ENCODE measurements around the gene ABCC2. TPM values are rescaled to one million over a fixed set of nuclear protein-coding genes. Genes with fewer than 3 reads are reported as not detected.

The ABCC2 gene
- total RNA-seq (2022; extraction: Qiagen RNA extraction; ENCODE audit: low read depth) = 126 to 164 TPM (median 138 TPM) in 5 replicates

DNA sequence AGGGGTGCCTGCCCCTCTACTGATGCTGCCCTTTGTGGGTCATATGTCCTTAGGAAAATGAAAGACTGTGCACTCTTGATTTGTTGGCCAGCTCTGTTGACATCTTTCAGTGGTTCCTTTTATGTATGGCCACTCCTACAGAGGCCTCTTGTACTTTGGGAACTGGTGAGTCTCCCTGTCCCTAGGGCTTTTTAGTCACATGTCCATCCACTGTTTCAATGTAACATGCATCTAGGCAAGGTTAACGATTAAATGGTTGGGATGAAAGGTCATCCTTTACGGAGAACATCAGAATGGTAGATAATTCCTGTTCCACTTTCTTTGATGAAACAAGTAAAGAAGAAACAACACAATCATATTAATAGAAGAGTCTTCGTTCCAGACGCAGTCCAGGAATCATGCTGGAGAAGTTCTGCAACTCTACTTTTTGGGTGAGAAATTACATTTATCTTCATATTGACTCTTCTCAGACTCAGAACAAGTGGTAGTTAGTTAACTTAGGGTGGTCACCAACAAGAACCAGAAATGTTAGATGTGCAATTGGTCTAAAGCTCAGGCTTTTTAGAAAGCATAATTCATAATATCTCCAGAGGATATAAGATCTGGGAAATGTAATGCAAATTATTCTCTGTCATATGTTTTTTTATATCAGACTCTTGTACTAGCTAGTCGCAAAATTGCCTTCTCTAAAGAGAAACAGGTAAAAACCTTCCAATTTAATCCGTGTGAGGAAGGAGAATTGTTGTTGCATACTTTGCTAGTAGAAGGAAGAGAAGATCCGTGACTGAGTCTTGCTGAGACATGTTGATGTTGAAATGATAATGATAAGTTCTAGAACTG, at the start of gene ABCC2:
TSS of gene ABCC2 (plus strand) at position 194 of the 840 bp plus-strand sequence. CDS start at position 399, 205 bp downstream.

Other genes starting within 250 kb of the ABCC2 start
- gene NKX2-3, start 249.7 kb upstream of the ABCC2 start, total RNA-seq (2022; extraction: Qiagen RNA extraction; ENCODE audit: low read depth) = 0.07 to 0.08 TPM (median 0.08 TPM) in 3 of 5 replicates, not detected in the others
- 21.8 to 27.2 TPM (median 25.5 TPM) in 5 replicates for gene SLC25A28, start 162.2 kb upstream of the ABCC2 start, total RNA-seq (2022; extraction: Qiagen RNA extraction; ENCODE audit: low read depth)
- 8.7 to 13.7 TPM (median 12.8 TPM) in 5 replicates for gene ENTPD7, start 123.1 kb upstream of the ABCC2 start, total RNA-seq (2022; extraction: Qiagen RNA extraction; ENCODE audit: low read depth)
- 27.1 to 32.7 TPM (median 30.0 TPM) in 5 replicates for gene COX15, start 50.5 kb upstream of the ABCC2 start, total RNA-seq (2022; extraction: Qiagen RNA extraction; ENCODE audit: low read depth)
- 32.6 to 38.3 TPM (median 33.9 TPM) in 5 replicates for gene CUTC, start 50.4 kb upstream of the ABCC2 start, total RNA-seq (2022; extraction: Qiagen RNA extraction; ENCODE audit: low read depth)
- gene DNMBP, start 227.3 kb downstream of the ABCC2 start, total RNA-seq (2022; extraction: Qiagen RNA extraction; ENCODE audit: low read depth) = 22.9 to 33.4 TPM (median 29.2 TPM) in 5 replicates